ENCODE data around the gene SPNS1.
A peak's percentile ranks its signal among the peaks of the same experiment; 100 is the strongest.
"Not testable (repeated sequence)": the region's sequence is repeated elsewhere in the genome, so short reads cannot be mapped to it uniquely, and the experiment has no call there.

The SPNS1 gene

DNA sequence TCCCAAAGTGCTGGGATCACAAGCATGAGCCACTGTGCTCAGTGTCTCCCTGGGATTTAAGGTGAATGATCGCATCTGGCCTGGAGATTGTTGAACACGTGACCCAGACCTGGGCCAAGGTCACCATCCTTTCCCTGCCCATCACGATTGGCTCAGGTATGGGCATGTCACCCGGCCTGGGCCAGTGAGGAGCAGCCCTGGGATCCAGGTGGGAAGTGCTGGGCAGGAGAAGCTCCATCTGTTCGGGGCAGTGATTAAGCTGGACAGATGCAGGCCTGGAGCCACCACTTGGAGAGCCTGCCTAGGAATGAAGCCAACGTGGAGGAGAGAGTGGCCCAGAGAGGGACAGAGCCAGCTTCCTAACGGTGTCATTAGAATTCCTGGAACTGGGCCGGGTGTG is 17.1 kb downstream of the SPNS1 start:
- no peak for DNase-seq

DNA sequence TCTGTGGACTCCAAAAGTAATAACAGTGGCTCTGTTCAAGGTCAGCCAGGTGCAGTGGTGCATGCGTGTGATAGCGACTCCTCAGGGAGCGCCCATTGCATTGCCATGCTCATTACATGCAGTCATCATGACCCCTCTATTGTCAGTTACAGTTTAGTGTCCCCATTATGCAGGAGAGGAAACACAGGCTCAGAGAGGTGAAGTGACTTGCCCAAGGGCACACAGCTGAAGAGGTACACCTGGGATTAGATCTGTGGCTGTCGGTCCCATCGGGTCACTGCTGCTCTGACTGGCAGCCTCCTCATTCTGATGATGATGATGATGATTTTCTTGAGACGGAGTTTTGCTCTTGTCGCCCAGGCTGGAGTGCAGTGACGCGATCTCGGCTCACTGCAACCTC is 17.9 kb downstream of the SPNS1 start:
- no peak for DNase-seq

DNA sequence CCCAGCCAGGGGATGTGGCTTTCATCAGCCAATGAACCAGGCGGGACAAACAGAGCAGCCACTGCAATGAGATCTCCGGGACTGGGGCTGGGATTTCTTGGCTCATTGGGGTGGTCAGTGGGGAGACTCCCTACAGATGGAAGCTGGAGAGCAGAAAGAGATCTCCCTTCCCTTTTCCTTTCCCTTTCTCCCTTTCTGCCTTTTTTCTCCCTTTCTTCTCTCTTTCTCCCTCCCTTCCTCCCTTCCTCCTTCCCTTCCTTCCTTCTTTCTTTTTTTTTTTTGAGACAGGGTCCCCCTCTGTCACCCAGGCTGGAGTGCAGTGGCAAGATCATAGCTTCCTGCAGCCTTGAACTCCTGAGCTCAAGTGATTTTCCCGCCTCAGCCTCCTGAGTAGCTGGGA is 24.3 kb downstream of the SPNS1 start:
- no peak for DNase-seq

DNA sequence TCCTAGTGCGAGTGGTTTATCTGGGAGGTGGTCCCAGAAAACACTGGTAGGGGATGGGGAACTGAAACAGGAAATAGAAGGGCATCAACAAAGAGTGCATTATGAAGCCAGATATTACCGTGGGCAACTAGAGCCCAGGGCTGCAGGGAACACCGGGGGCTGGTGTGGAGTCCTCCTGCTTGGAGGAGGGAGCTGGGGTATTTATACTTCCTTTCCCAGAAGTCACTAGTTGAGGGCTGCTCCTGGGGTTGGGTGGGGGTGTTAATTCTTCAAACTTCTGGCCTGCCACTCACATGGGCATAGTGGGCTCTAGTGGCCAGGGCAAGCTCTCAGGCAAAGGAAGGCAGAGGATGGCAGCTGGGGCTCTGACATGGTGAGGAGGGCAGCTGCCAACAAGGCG is 25.0 kb downstream of the SPNS1 start:
- DNase-seq, result no peak

DNA sequence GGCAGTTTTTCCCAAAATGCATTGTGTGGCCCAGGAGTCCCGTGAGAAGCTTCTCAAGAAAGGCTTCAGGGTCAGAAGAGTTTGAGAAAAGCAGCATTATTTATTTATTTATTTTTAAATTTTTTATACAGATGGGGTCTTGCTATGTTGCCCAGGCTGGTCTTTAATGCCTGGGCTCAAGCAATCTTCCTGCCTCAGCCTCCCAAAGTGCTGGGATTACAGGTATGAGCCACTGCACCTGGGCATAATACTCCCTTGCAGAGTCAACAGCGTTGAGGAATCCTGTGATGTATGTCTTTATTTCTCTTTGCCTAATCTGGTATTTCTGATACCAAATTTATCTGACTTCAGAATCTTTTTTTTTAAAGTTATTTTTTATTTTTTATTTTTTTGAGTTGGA is 25.4 kb downstream of the SPNS1 start:
- no peak for DNase-seq

DNA sequence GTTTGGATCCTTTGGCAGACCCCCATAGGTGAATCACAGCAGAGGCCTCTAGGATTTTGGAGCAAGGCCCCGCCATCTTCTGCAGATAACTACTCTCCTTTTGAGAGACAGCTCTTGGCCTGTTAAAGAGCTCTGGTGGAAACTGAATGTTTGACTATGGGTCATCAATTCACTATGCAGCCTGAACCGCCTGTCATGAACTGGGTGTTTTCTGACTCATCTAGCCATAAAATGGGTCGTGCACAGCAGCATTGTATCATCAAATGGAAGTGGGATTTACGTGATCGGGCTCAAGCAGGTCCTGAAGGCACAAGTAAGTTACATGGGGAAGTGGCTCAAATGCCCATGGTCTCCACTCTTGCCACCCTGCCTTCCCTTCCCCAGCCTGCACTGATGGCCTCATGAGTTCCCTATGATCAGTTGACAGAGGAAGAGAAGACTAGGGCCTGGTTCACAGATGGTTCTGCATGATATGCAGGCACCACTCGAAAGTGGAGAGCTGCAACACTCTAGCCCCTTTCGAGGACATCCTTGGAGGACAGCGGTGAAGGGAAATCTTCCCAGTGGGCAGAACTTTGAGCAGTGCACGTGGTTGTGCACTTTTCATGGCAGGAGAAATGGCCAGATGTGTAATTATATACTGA is 30.0 kb downstream of the SPNS1 start:
- DNase-seq, result not testable (repeated sequence)

DNA sequence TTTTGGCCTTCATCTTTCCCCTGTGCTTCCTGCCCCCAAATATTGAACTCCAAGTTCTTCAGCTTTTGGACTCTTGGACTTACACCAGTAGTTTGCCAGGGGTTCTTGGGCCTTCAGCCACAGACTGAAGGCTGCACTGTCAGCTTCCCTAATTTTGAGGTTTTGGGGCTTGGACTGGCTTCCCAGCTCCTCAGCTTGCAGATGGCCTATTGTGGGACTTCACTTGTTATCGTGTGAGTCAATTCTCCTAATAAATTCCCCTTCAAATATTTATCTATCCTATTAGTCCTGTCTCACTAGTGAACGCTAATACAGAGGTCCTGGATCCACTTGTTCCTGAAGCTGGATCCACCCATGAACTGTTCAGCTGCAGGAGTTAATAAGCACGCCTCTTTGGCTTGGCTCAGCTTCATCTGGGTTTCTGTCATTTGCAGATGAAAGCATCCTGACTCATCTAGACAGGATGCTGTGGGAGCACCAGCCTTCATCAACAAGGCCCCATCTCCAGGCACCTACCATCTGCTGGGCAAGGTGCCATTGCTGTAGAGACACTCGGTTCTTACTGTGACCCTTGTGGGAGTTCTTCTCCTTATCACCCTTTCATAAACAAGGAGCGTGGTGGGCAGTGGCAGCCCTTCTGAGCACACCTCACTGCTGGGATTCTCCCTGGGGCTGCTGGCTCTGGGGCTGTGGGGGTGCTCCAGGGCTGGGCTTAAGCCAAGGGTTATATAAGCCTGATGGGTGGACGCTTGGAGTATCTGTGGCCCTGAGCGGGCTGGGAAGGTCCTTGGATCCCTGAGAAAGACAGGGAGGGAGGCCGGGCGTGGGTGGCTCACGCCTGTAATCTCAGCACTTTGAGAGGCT is 33.4 kb downstream of the SPNS1 start:
- no peak for DNase-seq

DNA sequence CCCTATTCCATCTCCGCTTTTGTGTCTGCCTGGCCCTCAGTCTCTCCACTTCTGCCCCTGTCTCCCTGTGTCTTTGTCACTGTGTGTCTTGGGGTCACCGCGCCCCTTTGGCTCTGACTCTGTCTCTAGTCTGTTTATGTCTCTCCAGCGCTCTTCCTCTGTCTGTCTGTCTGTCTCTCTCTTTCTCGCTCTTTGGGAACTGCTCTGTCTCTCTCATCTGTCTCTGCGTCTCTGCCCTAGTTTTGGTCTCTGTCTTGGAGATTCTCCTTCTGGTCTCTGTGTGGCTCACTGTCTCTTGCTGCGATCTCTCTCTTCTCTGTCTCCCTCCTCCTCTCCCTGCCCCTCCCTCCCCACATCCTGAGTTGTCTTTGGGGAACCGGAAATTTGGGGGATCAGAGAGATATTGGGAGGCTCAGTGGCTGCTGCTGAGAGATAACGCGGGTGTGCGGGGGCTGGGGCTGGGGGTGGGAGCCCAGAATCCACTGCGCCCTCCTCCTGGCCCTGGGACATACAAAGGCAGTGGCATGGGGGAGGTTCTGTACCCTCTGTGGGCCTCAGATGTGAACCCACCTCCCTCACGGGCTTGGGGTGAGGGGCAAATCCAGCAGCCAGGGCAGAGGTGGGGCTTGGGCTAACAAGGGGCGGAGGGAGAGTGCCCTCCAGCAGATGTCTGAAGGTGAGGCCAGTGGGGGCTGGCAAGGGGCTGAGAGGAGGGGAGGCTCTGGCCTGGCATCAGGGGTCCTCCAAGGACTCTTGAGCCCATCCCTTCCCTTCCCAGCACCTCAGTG is 34.7 kb downstream of the SPNS1 start:
- no peak for DNase-seq

DNA sequence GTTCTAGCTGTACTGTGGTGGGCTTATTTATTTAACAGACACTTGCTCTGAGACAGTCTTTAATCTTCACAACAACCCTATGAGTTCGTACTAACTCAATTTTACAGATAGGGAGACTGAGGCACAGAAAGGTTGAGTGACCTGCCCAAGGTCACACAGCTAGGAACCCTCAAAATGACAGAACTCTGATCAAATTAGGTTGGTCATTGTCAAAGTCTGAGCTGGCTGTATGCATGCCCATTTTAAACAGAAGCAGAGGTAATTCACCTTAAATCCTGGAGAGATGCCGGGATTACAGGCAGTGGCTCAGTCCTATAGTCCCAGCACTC is 35.2 kb downstream of the SPNS1 start:
- DNase-seq, result no peak

DNA sequence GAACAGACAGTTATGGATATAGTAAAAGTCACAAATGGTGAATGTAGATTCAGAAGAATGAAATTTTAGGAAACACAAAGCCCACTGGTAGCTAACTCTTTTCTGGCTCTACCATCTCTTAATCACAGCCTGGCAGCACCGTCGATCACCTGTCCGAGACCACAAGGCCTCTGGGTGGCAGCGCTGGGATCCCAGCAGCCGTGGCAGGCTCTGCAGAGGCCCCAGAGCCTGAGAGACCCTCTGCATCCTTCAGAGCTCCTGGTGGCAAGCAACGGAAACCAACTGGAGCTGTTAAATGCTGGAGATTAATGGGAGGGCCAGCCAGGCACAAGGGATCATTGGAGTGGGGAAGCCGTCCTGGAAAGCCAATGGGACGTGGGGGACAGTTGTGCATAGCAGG is 36.5 kb downstream of the SPNS1 start:
- DNase-seq, result no peak

DNA sequence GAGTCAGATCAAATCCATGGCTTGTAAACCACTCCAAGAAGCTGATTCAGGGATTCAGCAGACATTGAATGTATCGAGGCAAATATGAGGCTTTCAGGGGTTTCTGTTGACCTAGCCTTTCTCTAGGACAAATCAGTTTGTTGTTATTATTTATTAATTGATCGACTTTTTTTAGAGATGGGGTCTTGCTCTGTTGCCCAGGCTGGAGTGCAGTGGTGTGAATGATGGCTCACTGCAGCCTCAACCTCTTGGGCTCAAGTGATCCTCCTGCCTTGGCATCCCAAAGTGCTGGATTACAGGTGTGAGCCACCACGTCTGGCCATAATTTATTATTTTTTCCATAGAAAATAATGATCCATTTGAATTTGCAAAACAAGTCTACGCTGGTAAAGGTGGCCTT is 37.3 kb downstream of the SPNS1 start:
- DNase-seq, result no peak

DNA sequence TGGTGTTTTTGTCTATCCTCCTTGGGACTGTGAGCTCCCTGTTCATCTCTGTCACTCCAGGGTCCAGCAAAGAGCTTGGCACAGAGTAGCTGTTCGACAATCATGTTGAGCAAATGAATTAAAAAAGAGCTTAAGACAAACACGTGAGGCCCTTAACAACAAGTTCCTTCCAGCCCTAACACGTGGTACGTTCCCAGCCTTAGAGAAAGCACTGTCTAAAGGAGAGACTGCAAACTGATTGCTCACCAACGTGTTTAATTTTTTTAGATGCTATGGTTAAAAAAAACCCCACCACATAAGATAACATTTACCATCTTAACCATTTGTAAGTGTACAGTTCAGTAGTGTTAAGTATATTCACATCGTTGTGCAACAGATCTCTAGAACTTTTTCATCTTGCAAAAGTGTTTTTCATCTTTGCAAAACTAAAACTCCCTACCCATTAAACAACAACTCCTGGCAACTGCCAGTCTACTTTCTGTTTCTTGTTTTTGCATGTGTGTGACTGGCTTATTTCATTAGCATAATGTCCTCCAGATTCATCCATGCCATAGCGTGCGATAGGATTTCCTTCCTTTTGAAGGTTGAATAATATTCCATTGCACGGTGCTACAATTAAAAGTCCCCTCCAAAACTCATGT is 38.5 kb downstream of the SPNS1 start:
- no peak for DNase-seq

DNA sequence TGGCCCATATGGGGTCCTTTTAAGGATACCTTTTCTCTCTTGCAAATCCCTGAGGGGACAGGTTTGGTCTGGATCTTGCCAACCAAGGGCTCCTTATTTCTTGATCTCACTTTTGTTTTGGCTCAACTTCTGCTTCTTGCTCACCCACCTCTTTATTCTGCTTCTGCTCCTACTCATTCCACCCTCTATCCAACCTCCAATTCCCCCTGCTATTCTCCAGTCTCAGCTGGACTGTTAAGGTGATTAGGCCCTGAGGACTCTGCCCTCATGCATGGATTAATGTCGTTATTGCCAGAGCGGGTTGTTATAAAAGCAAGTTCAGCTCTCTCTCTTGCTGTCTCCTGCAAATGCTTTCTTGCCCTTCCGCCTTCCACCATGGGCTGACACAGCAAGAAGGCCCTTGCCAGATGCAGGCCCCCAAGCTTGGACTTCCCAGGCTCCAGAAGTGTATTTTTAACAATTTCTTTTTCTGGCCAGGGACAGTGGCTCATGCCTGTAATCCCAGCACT is 40.0 kb downstream of the SPNS1 start:
- DNase-seq, result no peak

DNA sequence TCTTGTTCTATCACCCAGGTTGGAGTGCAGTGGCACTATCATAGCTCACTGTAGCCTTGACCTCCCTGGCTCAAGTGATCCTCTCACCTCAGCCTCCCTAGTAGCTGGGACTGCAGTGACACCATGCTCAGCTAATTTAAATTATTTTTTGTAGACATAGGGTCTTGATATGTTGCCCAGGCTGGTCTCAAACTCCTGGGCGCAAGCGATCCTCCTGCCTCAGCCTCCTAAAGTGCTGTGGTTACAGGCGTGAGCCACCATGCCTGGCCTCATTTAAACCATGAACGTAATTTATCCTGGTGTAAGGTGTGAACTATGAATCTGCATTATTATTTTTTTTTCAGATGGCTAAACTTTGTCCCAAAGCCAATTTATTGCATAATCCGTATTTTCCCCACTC is 47.6 kb downstream of the SPNS1 start:
- DNase-seq, result no peak

DNA sequence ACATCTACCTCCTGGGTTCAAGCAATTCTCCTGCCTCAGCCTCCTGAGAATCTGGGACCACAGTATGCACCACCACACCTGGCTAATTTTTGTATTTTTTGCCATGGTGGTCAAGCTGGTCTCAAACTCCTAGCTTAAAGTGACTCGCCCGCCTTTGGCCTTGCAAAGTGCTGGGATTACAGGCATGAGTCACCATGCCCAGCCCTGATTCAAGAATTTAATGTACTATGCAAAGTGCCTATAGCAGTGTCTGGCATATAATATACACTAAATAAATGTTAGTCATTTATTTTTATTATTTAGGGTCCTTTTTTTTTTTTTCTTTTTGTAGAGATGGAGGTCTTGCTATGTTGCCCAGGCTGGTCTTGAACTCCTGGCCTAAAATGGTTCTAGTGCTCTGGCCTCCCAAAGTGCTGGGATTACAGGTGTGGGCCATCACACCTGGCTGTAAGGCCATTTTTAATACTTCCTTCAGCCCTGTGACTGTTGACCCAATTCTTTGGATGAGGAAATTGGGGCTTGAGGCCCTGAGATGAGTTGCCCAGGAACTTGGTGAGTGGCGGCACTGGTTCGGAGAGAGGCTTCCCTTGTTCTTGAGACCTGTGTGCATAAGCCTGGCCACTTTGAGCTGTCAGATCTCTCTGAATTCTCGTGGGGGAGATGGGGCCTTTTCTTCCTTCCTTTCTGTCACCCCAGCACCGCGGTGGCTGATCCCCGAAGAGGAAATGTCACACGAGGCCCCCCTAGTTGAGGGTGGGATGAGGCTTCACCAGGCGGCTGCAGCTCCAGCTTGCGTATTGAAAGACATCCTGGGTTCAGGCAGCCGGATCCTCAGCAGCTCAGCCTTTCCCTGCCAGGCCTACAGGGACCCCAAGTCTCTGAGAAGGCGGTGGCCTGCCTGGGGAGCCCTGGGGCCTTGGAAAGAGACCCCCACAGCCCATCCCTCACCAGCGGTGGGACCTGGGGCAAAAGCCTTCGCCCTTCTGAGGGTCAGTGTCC is 49.0 kb downstream of the SPNS1 start:
- DNase-seq, result no peak

DNA sequence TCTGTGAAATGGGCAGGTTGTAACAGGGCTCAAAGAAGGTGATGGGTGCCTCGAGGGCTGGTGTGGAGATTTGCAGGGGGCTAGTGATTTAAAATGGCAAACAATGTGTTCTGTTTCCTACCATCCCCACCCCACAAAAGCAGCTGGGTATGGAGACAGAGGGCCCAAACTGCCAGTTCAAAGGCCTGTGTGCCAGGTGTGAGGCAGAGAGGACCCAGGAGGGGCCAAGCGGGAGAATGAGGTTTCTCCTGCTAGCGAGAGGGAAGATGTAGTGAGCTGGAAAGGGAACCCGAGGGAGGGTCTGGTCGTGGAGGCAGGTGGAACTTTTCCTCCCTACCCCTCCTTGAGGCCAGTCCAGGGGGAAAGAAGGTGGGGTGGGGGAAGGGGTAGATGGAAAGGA is 49.7 kb downstream of the SPNS1 start:
- DNase-seq, result no peak

DNA sequence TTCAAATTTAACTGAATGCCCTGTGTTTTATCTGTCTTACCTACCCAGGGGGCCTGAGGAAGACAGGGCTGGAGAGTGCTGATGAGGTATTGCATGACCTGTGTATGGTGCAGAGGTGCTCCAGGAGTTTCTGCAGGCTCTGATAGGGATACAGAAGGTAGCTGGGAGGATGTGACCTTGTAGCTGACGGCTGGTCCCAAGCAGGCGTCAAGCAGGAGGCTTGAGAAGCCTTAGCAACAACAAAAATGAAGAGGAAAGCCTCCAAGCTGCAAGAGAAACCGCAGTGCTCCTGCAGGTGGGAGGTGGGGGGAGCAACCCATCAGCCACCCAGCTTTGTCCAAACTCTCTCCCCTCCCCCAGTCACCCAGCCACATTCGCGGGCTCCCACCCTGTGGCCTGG is 50.6 kb downstream of the SPNS1 start:
- no peak for DNase-seq

DNA sequence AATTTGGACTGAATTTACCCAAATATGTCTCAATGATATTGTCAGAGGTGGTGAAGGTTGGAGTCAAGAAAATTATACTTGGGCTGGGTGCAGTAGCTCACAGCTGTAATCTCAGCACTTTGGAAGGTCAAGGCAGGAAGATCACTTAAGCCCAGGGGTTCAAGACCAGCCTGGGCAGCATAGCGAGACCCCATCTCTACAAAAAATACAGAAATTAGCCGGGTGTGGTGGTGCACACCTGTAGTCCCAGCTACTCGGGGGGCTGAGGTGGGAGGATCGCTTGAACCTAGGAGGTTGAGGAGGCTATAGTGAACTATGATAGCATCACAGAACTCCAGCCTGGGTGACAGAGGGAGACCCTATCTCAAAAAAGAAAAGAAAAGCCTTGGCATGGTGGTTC is 51.2 kb downstream of the SPNS1 start:
- no peak for DNase-seq

DNA sequence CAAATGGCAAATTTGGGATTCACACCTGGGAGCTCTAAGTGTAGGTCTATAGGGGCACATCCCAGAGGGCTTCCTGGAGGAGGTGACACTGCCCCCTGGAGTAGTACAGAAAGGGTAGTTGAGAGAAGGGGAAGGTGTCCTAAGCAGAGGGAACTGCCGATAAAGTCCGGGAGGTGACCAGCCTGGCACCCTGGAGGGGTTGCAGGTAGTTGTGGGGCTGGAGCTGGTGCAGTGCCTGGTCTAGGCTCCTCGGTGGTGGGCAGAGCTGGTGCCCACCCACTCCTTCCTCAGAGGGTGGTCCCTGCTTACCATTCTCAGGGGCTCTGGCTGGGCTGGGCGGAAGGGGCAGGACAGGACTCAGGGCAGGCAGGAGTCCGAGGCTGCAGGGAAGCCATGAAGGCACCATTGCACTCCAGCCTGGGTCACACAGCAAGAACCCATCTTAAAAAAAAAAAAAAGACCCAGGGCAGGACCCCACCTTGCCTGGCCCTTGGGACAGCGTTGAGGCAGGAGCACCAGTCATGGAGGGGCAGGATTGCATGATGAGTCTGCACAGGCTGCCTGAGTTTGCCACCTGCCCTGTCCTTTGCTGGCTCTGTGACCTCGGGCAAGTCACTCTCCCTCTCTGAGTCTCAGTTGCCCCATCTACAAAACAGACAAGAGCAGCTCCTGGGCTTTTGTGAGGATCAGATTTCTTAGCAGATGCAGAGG is 54.0 kb downstream of the SPNS1 start:
- DNase-seq, result no peak

DNA sequence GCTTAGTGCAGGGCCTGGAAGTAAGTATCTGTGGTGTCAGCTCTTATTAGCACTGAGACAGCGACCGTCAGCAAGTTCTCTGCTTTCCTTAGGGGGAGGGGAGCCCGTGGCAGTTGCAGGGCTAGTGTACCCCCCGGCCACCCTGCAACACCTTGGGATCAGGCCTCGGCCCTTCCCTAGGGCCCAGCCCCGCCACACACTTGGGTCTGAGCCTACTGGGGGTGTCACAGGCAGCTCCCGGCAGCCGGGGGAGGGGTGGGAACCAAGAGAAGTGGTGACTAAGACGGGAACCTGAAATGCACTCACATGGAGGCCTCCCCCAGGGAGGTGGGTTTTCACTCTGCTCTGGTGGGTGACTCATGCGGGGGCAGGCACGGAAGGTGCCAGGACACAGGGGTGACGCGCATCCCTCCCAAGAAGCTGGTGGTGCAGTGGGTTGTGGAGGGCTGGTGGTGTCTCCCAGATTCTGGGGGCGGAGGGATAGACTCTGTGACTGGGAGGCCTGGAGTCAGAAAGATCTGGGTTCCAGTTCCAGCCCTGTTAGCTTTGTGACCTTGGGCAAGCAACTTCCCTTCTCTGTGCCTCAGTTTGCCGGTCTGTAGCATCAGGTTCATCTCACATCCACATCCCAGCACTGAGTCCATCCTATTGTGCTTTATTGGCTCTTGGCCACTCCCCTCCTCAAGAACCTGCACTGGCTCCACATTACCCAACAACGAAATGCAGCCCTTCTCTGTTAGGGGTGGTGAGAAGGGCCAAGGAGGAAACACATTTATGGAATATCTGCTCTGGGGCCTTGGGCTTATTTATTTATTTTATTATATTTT is 54.8 kb downstream of the SPNS1 start:
- peak; percentile 87 for DNase-seq
